Measurements from ENCODE around the gene HELT. TPM values are rescaled to one million over a fixed set of nuclear protein-coding genes. Genes with fewer than 3 reads are reported as not detected.

HELT gene
- total RNA-seq, 1 donor from 2014 or later: not detected

- Mint-ChIP-seq H3K27ac (no peak overlapping the region), H3K4me1 (peaks cover 7% of the 10 kb centered on the region), H3K36me3 (no peaks in the 10 kb centered on the region), H3K4me3 (no peak overlapping the region), H3K27me3 (ENCODE audit: insufficient read depth, low read depth) (peaks cover 32% of the 10 kb centered on the region), H3K9me3 (peaks cover 4% of the 10 kb centered on the region)
- Histone ChIP-seq H3K4me1 (no peaks in the 10 kb centered on the region), H2AFZ (replicated peaks) (no peak overlapping the region), H3K27me3 (peaks cover 64% of the 10 kb centered on the region), H3K36me3 (no peaks in the 10 kb centered on the region), H3K27ac (no peak overlapping the region), H3K4me2 (no peak overlapping the region), H3F3A (ENCODE audit: low read depth) (no peaks in the 10 kb centered on the region), H3K4me3 (no peak overlapping the region), H3K79me2 (ENCODE audit: low read depth) (no peaks in the 10 kb centered on the region), H4K20me1 (ENCODE audit: low read depth) (no peaks in the 10 kb centered on the region), H3K9ac (no peak overlapping the region), H3K9me3 (ENCODE audit: low read depth) (no peaks in the 10 kb centered on the region)
- DNase-seq (ENCODE audit: low spot score): no peak
- TF ChIP-seq EZH2 (IDR thresholded peaks at IDR 0.05) (no peak), CTCF (IDR thresholded peaks at IDR 0.05) (no peak), EZH2phosphoT487 (IDR thresholded peaks at IDR 0.05) (no peak)
These were observed 14.5 kb upstream of the HELT start for GRCh38 chr4:185003596-185004351.

- Histone ChIP-seq H3K79me2 (ENCODE audit: low read depth) (no peaks in the 10 kb centered on the region), H3K27ac (no peak overlapping the region), H3K4me2 (peak overlapping the region; percentile 84), H4K20me1 (ENCODE audit: low read depth) (no peaks in the 10 kb centered on the region), H2AFZ (replicated peaks) (peak overlapping the region; percentile 85), H3K9me3 (ENCODE audit: low read depth) (no peaks in the 10 kb centered on the region), H3F3A (ENCODE audit: low read depth) (no peaks in the 10 kb centered on the region), H3K9ac (no peak overlapping the region), H3K36me3 (no peaks in the 10 kb centered on the region), H3K27me3 (peaks cover 73% of the 10 kb centered on the region), H3K4me1 (no peaks in the 10 kb centered on the region), H3K4me3 (peak overlapping the region; percentile 40)
- peaks cover 36% of the 10 kb centered on the region for H3K27me3 Mint-ChIP-seq (ENCODE audit: insufficient read depth, low read depth)
- no peak overlapping the region for H3K4me3 Mint-ChIP-seq
- peak; percentile 69 for DNase-seq (ENCODE audit: low spot score)
- peaks cover 4% of the 10 kb centered on the region for H3K9me3 Mint-ChIP-seq
- H3K4me1 Mint-ChIP-seq: peaks cover 7% of the 10 kb centered on the region
- H3K36me3 Mint-ChIP-seq: no peaks in the 10 kb centered on the region
- H3K27ac Mint-ChIP-seq: no peak overlapping the region
- TF ChIP-seq EZH2 (IDR thresholded peaks at IDR 0.05) (no peak), CTCF (IDR thresholded peaks at IDR 0.05) (no peak), EZH2phosphoT487 (IDR thresholded peaks at IDR 0.05) (no peak)
These were observed 13.6 kb upstream of the HELT start for GRCh38 chr4:185004562-185005218.

GRCh38 chr4:185005219-185005819 lies 13.0 kb upstream of the HELT start:
- Histone ChIP-seq H3K79me2 (ENCODE audit: low read depth) (no peaks in the 10 kb centered on the region), H3K4me1 (no peaks in the 10 kb centered on the region), H3K4me3 (peak overlapping the region; percentile 40), H2AFZ (replicated peaks) (peak overlapping the region; percentile 85), H3K9ac (no peak overlapping the region), H4K20me1 (ENCODE audit: low read depth) (no peaks in the 10 kb centered on the region), H3K27me3 (peaks cover 77% of the 10 kb centered on the region), H3F3A (ENCODE audit: low read depth) (no peaks in the 10 kb centered on the region), H3K4me2 (peak overlapping the region; percentile 84), H3K27ac (no peak overlapping the region), H3K36me3 (no peaks in the 10 kb centered on the region), H3K9me3 (ENCODE audit: low read depth) (no peaks in the 10 kb centered on the region)
- TF ChIP-seq CTCF (IDR thresholded peaks at IDR 0.05) (peak; percentile 97), EZH2phosphoT487 (IDR thresholded peaks at IDR 0.05) (peak; percentile 25), EZH2 (IDR thresholded peaks at IDR 0.05) (no peak)
- peak; percentile 92 for DNase-seq (ENCODE audit: low spot score)
- Mint-ChIP-seq H3K9me3 (peaks cover 4% of the 10 kb centered on the region), H3K4me3 (peak overlapping the region; percentile 67), H3K27ac (no peak overlapping the region), H3K27me3 (ENCODE audit: insufficient read depth, low read depth) (peaks cover 42% of the 10 kb centered on the region), H3K4me1 (peaks cover 7% of the 10 kb centered on the region), H3K36me3 (no peaks in the 10 kb centered on the region)

Measured in neural progenitor cell (in vitro differentiated cells).